ENCODE results near the gene VPS37B.
"Not testable (repeated sequence)": the region's sequence is repeated elsewhere in the genome, so short reads cannot be mapped to it uniquely, and the experiment has no call there.

The VPS37B gene

GRCh38 chr12:122929148-122929538, 33.2 kb upstream of the VPS37B start:
- Histone ChIP-seq H3K4me1 (ENCODE audit: insufficient read depth, low read length) (no peaks in the 10 kb centered on the region), H3K4me3 (ENCODE audit: low read length) (no peak overlapping the region), H3K9me3 (ENCODE audit: insufficient read depth, low read depth, low read length) (no peaks in the 10 kb centered on the region), H3K27ac (ENCODE audit: low read length) (no peak overlapping the region), H3K27me3 (ENCODE audit: insufficient read depth, low read length) (no peaks in the 10 kb centered on the region), H3K9ac (ENCODE audit: low read depth, low read length) (no peak overlapping the region), H3K36me3 (ENCODE audit: insufficient read depth, low read depth, low read length) (no peaks in the 10 kb centered on the region)

GRCh38 chr12:122928404-122929147, 32.7 kb upstream of the VPS37B start:
- H3K27ac ChIP-seq (ENCODE audit: low read length) = no peak overlapping the region
- no peaks in the 10 kb centered on the region for H3K4me1 ChIP-seq (ENCODE audit: insufficient read depth, low read length)
- H3K36me3 ChIP-seq (ENCODE audit: insufficient read depth, low read depth, low read length) = no peaks in the 10 kb centered on the region
- H3K9ac ChIP-seq (ENCODE audit: low read depth, low read length) = no peak overlapping the region
- H3K4me3 ChIP-seq (ENCODE audit: low read length) = no peak overlapping the region
- no peaks in the 10 kb centered on the region for H3K9me3 ChIP-seq (ENCODE audit: insufficient read depth, low read depth, low read length)
- no peaks in the 10 kb centered on the region for H3K27me3 ChIP-seq (ENCODE audit: insufficient read depth, low read length)

GRCh38 chr12:122927756-122928403, 32.0 kb upstream of the VPS37B start:
- Histone ChIP-seq H3K9ac (ENCODE audit: low read depth, low read length) (no peak overlapping the region), H3K36me3 (ENCODE audit: insufficient read depth, low read depth, low read length) (no peaks in the 10 kb centered on the region), H3K4me1 (ENCODE audit: insufficient read depth, low read length) (no peaks in the 10 kb centered on the region), H3K27ac (ENCODE audit: low read length) (no peak overlapping the region), H3K4me3 (ENCODE audit: low read length) (no peak overlapping the region), H3K9me3 (ENCODE audit: insufficient read depth, low read depth, low read length) (no peaks in the 10 kb centered on the region), H3K27me3 (ENCODE audit: insufficient read depth, low read length) (no peaks in the 10 kb centered on the region)

GRCh38 chr12:122921917-122922316, 26.0 kb upstream of the VPS37B start:
- Histone ChIP-seq H3K9me3 (ENCODE audit: insufficient read depth, low read depth, low read length) (no peaks in the 10 kb centered on the region), H3K27me3 (ENCODE audit: insufficient read depth, low read length) (no peaks in the 10 kb centered on the region), H3K4me3 (ENCODE audit: low read length) (no peak overlapping the region), H3K4me1 (ENCODE audit: insufficient read depth, low read length) (no peaks in the 10 kb centered on the region), H3K27ac (ENCODE audit: low read length) (no peak overlapping the region), H3K36me3 (ENCODE audit: insufficient read depth, low read depth, low read length) (no peaks in the 10 kb centered on the region), H3K9ac (ENCODE audit: low read depth, low read length) (no peak overlapping the region)

GRCh38 chr12:122920687-122921086, 24.8 kb upstream of the VPS37B start:
- no peaks in the 10 kb centered on the region for H3K36me3 ChIP-seq (ENCODE audit: insufficient read depth, low read depth, low read length)
- no peaks in the 10 kb centered on the region for H3K9me3 ChIP-seq (ENCODE audit: insufficient read depth, low read depth, low read length)
- no peak overlapping the region for H3K4me3 ChIP-seq (ENCODE audit: low read length)
- H3K27me3 ChIP-seq (ENCODE audit: insufficient read depth, low read length) = no peaks in the 10 kb centered on the region
- no peak overlapping the region for H3K27ac ChIP-seq (ENCODE audit: low read length)
- H3K9ac ChIP-seq (ENCODE audit: low read depth, low read length) = no peak overlapping the region
- H3K4me1 ChIP-seq (ENCODE audit: insufficient read depth, low read length) = no peaks in the 10 kb centered on the region

GRCh38 chr12:122918827-122919226, 22.9 kb upstream of the VPS37B start:
- Histone ChIP-seq H3K36me3 (ENCODE audit: insufficient read depth, low read depth, low read length) (no peaks in the 10 kb centered on the region), H3K4me3 (ENCODE audit: low read length) (no peak overlapping the region), H3K27me3 (ENCODE audit: insufficient read depth, low read length) (no peaks in the 10 kb centered on the region), H3K4me1 (ENCODE audit: insufficient read depth, low read length) (no peaks in the 10 kb centered on the region), H3K9me3 (ENCODE audit: insufficient read depth, low read depth, low read length) (no peaks in the 10 kb centered on the region), H3K27ac (ENCODE audit: low read length) (no peak overlapping the region), H3K9ac (ENCODE audit: low read depth, low read length) (no peak overlapping the region)

GRCh38 chr12:122917507-122918121, 21.7 kb upstream of the VPS37B start:
- Histone ChIP-seq H3K9ac (ENCODE audit: low read depth, low read length) (no peak overlapping the region), H3K4me1 (ENCODE audit: insufficient read depth, low read length) (no peaks in the 10 kb centered on the region), H3K27ac (ENCODE audit: low read length) (no peak overlapping the region), H3K4me3 (ENCODE audit: low read length) (no peak overlapping the region), H3K36me3 (ENCODE audit: insufficient read depth, low read depth, low read length) (no peaks in the 10 kb centered on the region), H3K27me3 (ENCODE audit: insufficient read depth, low read length) (no peaks in the 10 kb centered on the region), H3K9me3 (ENCODE audit: insufficient read depth, low read depth, low read length) (no peaks in the 10 kb centered on the region)

GRCh38 chr12:122909442-122910288, 13.7 kb upstream of the VPS37B start:
- Histone ChIP-seq H3K36me3 (ENCODE audit: insufficient read depth, low read depth, low read length) (no peaks in the 10 kb centered on the region), H3K27ac (ENCODE audit: low read length) (no peak overlapping the region), H3K4me1 (ENCODE audit: insufficient read depth, low read length) (peaks cover 9% of the 10 kb centered on the region; the same call in 1 of the 2 replicates), H3K27me3 (ENCODE audit: insufficient read depth, low read length) (no peaks in the 10 kb centered on the region), H3K9me3 (ENCODE audit: insufficient read depth, low read depth, low read length) (no peaks in the 10 kb centered on the region), H3K9ac (ENCODE audit: low read depth, low read length) (no peak overlapping the region), H3K4me3 (ENCODE audit: low read length) (peak overlapping the region; percentile 26; the same call in 1 of the 2 replicates)

- no peaks in the 10 kb centered on the region for H3K9me3 ChIP-seq (ENCODE audit: insufficient read depth, low read depth, low read length)
- no peak overlapping the region for H3K27ac ChIP-seq (ENCODE audit: low read length)
- no peaks in the 10 kb centered on the region for H3K27me3 ChIP-seq (ENCODE audit: insufficient read depth, low read length)
- no peaks in the 10 kb centered on the region for H3K36me3 ChIP-seq (ENCODE audit: insufficient read depth, low read depth, low read length)
- H3K4me1 ChIP-seq (ENCODE audit: insufficient read depth, low read length) = peaks cover 9% of the 10 kb centered on the region; the same call in 1 of the 2 replicates
- H3K4me3 ChIP-seq (ENCODE audit: low read length) = no peak overlapping the region
- no peak overlapping the region for H3K9ac ChIP-seq (ENCODE audit: low read depth, low read length)
Measured at GRCh38 chr12:122908915-122909314, 13.0 kb upstream of the VPS37B start.

GRCh38 chr12:122905258-122905657, 9.3 kb upstream of the VPS37B start:
- H3K4me3 ChIP-seq (ENCODE audit: low read length); H3K36me3 ChIP-seq (ENCODE audit: insufficient read depth, low read depth, low read length); H3K27me3 ChIP-seq (ENCODE audit: insufficient read depth, low read length); H3K9ac ChIP-seq (ENCODE audit: low read depth, low read length); H3K27ac ChIP-seq (ENCODE audit: low read length); H3K9me3 ChIP-seq (ENCODE audit: insufficient read depth, low read depth, low read length): not testable (repeated sequence)
- H3K4me1 ChIP-seq (ENCODE audit: insufficient read depth, low read length) = peaks cover 12% of the 10 kb centered on the region; the same call in 1 of the 2 replicates

GRCh38 chr12:122903693-122904034, 7.7 kb upstream of the VPS37B start:
- no peaks in the 10 kb centered on the region for H3K36me3 ChIP-seq (ENCODE audit: insufficient read depth, low read depth, low read length)
- no peak overlapping the region for H3K9ac ChIP-seq (ENCODE audit: low read depth, low read length)
- no peak overlapping the region for H3K4me3 ChIP-seq (ENCODE audit: low read length)
- H3K4me1 ChIP-seq (ENCODE audit: insufficient read depth, low read length) = peaks cover 5% of the 10 kb centered on the region; the same call in 1 of the 2 replicates
- H3K9me3 ChIP-seq (ENCODE audit: insufficient read depth, low read depth, low read length) = no peaks in the 10 kb centered on the region
- no peak overlapping the region for H3K27ac ChIP-seq (ENCODE audit: low read length)
- H3K27me3 ChIP-seq (ENCODE audit: insufficient read depth, low read length) = peaks cover 12% of the 10 kb centered on the region; the same call in 1 of the 2 replicates

Measured in iPS-20b (cell line).